Liver (tissue), 9 donors: Measurements from ENCODE around the gene RAPGEF2. TPM values are rescaled to one million over a fixed set of nuclear protein-coding genes. Genes with fewer than 3 reads are reported as not detected.

ENCODE experiments used
- DNase-seq: peaks from one replicate; pipeline ENCODE4 v3.0.0-alpha.2; 2017; ENCODE audit warnings: low spot score
- H3K27ac ChIP-seq, 2 donors: one replicate each; pipeline ENCODE4 v1.7.0; 2013; ENCODE audit warnings: inconsistent platforms in 2 of 2, low read length in 2 of 2, control low read depth in 1 of 2, low read depth in 1 of 2, mild to moderate bottlenecking in 1 of 2
- H3K27me3 ChIP-seq, 4 donors: one replicate each; pipeline versions ENCODE4 v1.6.1 to v1.7.0; 2013; ENCODE audit warnings: low read length in 3 of 4, inconsistent platforms in 1 of 4, mild to moderate bottlenecking in 1 of 4, moderate library complexity in 1 of 4; ENCODE audit not compliant: control insufficient read depth in 4 of 4, insufficient read depth in 4 of 4
- H3K36me3 ChIP-seq, 4 donors: one replicate each; pipeline versions ENCODE4 v1.6.1 to v1.7.0; 2013; ENCODE audit warnings: low read length in 3 of 4, mild to moderate bottlenecking in 3 of 4, low read depth in 1 of 4, moderate library complexity in 1 of 4; ENCODE audit not compliant: control insufficient read depth in 4 of 4, insufficient read depth in 3 of 4
- H3K4me1 ChIP-seq, 4 donors: one replicate each; pipeline versions ENCODE4 v1.6.1 to v1.7.0; 2013; ENCODE audit warnings: low read length in 3 of 4, mild to moderate bottlenecking in 3 of 4, moderate library complexity in 1 of 4; ENCODE audit not compliant: control insufficient read depth in 4 of 4, insufficient read depth in 4 of 4
- H3K4me3 ChIP-seq, 3 donors: one replicate each; pipeline versions ENCODE4 v1.6.1 to v1.7.0; 2013; ENCODE audit warnings: low read length in 3 of 3, control low read depth in 1 of 3, low read depth in 1 of 3, mild to moderate bottlenecking in 1 of 3
- H3K9ac ChIP-seq, 2 donors: one replicate each; pipeline ENCODE4 v1.7.0; 2013; ENCODE audit warnings: low read length in 2 of 2, mild to moderate bottlenecking in 2 of 2, moderate library complexity in 2 of 2, control low read depth in 1 of 2, low read depth in 1 of 2
- H3K9me3 ChIP-seq, 4 donors: one replicate each; pipeline versions ENCODE4 v1.6.1 to v1.7.0; 2013; ENCODE audit warnings: low read length in 3 of 4; ENCODE audit not compliant: control insufficient read depth in 4 of 4
- ATF3 ChIP-seq: IDR thresholded peaks from 2 replicates; pipeline ENCODE4 v1.6.1; 2016; ENCODE audit warnings: antibody characterized with exemption
- CTCF ChIP-seq: fragments of 150-350 bp; IDR thresholded peaks from 2 replicates; pipeline ENCODE4 v1.5.1; 2017; ENCODE audit warnings: improper control_type of control experiment, low read depth, low read length; ENCODE audit not compliant: missing input control
- EGR1 ChIP-seq, 2 donors: IDR thresholded peaks; 2 replicates each; pipeline ENCODE4 v1.6.1; 2016 to 2018; ENCODE audit warnings: antibody characterized with exemption in 2 of 2, low read depth in 2 of 2
- FOXA2 ChIP-seq: IDR thresholded peaks from 2 replicates; pipeline ENCODE4 v1.6.1; 2016; ENCODE audit warnings: antibody characterized with exemption
- GABPA ChIP-seq, 2 donors: IDR thresholded peaks in 1 of 2; conservative IDR thresholded peaks in 1 of 2; 2 replicates each; pipeline ENCODE4 v1.6.1; 2016; ENCODE audit warnings: antibody characterized with exemption in 2 of 2, mild to moderate bottlenecking in 1 of 2, moderate library complexity in 1 of 2
- HNF4A ChIP-seq, 2 donors: conservative IDR thresholded peaks; 2 replicates each; pipeline ENCODE4 v1.6.1; 2016; ENCODE audit warnings: antibody characterized with exemption in 2 of 2, mild to moderate bottlenecking in 2 of 2
- HNF4G ChIP-seq: IDR thresholded peaks from 2 replicates; pipeline ENCODE4 v1.6.1; 2016; ENCODE audit warnings: antibody characterized with exemption
- JUND ChIP-seq, 2 donors: IDR thresholded peaks; 2 replicates each; pipeline ENCODE4 v1.6.1; 2016; ENCODE audit warnings: antibody characterized with exemption in 2 of 2
- MAX ChIP-seq: IDR thresholded peaks from 2 replicates; pipeline ENCODE4 v1.6.1; 2016; ENCODE audit warnings: antibody characterized with exemption
- NR2F2 ChIP-seq: IDR thresholded peaks from 2 replicates; pipeline ENCODE4 v1.6.1; 2016; ENCODE audit warnings: antibody characterized with exemption
- RAD21 ChIP-seq, 2 donors: IDR thresholded peaks; 2 replicates each; pipeline ENCODE4 v1.6.1; 2016; ENCODE audit warnings: antibody characterized with exemption in 2 of 2, mild to moderate bottlenecking in 2 of 2
- REST ChIP-seq: IDR thresholded peaks from 2 replicates; pipeline ENCODE4 v1.6.1; 2016; ENCODE audit warnings: antibody characterized with exemption, mild to moderate bottlenecking
- RXRA ChIP-seq, 2 donors: IDR thresholded peaks; 2 replicates each; pipeline ENCODE4 v1.6.1; 2017 to 2018; ENCODE audit warnings: antibody characterized with exemption in 2 of 2, mild to moderate bottlenecking in 1 of 2
- SP1 ChIP-seq: IDR thresholded peaks from 2 replicates; pipeline ENCODE4 v1.6.1; 2018; ENCODE audit warnings: antibody characterized with exemption, mild to moderate bottlenecking
- TAF1 ChIP-seq: conservative IDR thresholded peaks from 2 replicates; pipeline ENCODE4 v1.6.1; 2016; ENCODE audit warnings: antibody characterized with exemption, mild to moderate bottlenecking
- YY1 ChIP-seq: IDR thresholded peaks from 2 replicates; pipeline ENCODE4 v1.6.1; 2016; ENCODE audit warnings: antibody characterized with exemption, mild to moderate bottlenecking
- ZBTB33 ChIP-seq: IDR thresholded peaks from 2 replicates; pipeline ENCODE4 v1.6.1; 2016; ENCODE audit warnings: antibody characterized with exemption
- WGBS: extraction: QIAGEN DNeasy Blood & Tissue Kit; methylation state at CpG from one replicate; pipeline ENCODE4 v1.1.7; 2013; 5-methylcytosine and 5-hydroxymethylcytosine counted together
- polyA plus RNA-seq, 2 donors: library from polyadenylated mRNA; stranded (reverse) in 1 of 2; unstranded in 1 of 2; fragments of 200-250 nt in 1 of 2; fragments of >200 nt in 1 of 2; fragmentation: Nextera tagmentation in 1 of 2; extraction: Ambion mirVana in 1 of 2; gene quantifications; one replicate each; pipeline versions ENCODE4 v1.2.1 to v1.2.3, GENCODE V29; 2013 to 2015
- total RNA-seq, 2 donors: library from RNA; depleted of rRNA; stranded (reverse); fragments of >200 nt; gene quantifications; one replicate each; pipeline ENCODE4 v1.2.3, GENCODE V29; 2014
- donor health status: healthy.
- donor health status: healthy.
- donor health status: healthy.
- donor health status: healthy.
- donor health status: healthy.

Gene RAPGEF2
- total and polyA plus RNA-seq, 4 donors = 7.3 to 90.4 (median 32.2) TPM

- TF ChIP-seq REST (no peak), RXRA (IDR thresholded peaks at IDR 0.05) (no peak), FOXA2 (no peak)
Measured at GRCh38 chr4:159272273-159273140, 169.6 kb downstream of the RAPGEF2 start (continued).

- H3K4me3 ChIP-seq = no peak overlapping the region
- no peak overlapping the region for H3K9ac ChIP-seq
- no peaks in the 10 kb centered on the region for H3K36me3 ChIP-seq
- H3K4me1 ChIP-seq = peaks cover 4 to 20% (median 11%) of the 10 kb centered on the region in 4 donors
- no peak overlapping the region for H3K27ac ChIP-seq
- H3K9me3 ChIP-seq = no peaks in the 10 kb centered on the region
- DNase-seq = no peak
- no peaks in the 10 kb centered on the region for H3K27me3 ChIP-seq
- TF ChIP-seq EGR1 (IDR thresholded peaks at IDR 0.05; ENCODE audit: low read depth in 2 of 2) (no peak), NR2F2 (peak; percentile 72)
Measured at GRCh38 chr4:159273141-159273438, 170.2 kb downstream of the RAPGEF2 start.

- no peaks in the 10 kb centered on the region for H3K27me3 ChIP-seq
- H3K9me3 ChIP-seq = no peaks in the 10 kb centered on the region
- H3K4me1 ChIP-seq = peaks cover 4 to 21% (median 11%) of the 10 kb centered on the region in 4 donors
- no peak for DNase-seq
- no peak overlapping the region for H3K27ac ChIP-seq
- no peaks in the 10 kb centered on the region for H3K36me3 ChIP-seq
- no peak overlapping the region for H3K9ac ChIP-seq
- 90% methylated on average over 9 of the region's 9 CpGs for WGBS
- no peak for TF ChIP-seq HNF4G
- no peak for TF ChIP-seq ATF3
- TF ChIP-seq REST = no peak
- TF ChIP-seq NR2F2 = no peak
- TF ChIP-seq FOXA2 = no peak
- TF ChIP-seq TAF1 = no peak
- TF ChIP-seq YY1 = no peak
- TF ChIP-seq SP1 = no peak
- no peak for TF ChIP-seq JUND (IDR thresholded peaks at IDR 0.05)
- no peak for TF ChIP-seq RAD21 (IDR thresholded peaks at IDR 0.05)
- TF ChIP-seq HNF4A (conservative IDR thresholded peaks at IDR 0.05) = no peak
- TF ChIP-seq EGR1 (IDR thresholded peaks at IDR 0.05; ENCODE audit: low read depth in 2 of 2) = no peak
- no peak for TF ChIP-seq MAX
- TF ChIP-seq ZBTB33 = no peak
- no peak for TF ChIP-seq GABPA (IDR thresholded peaks at IDR 0.05 in 1 of 2, conservative IDR thresholded peaks at IDR 0.05 in 1 of 2)
- TF ChIP-seq CTCF = no peak
- no peak for TF ChIP-seq RXRA (IDR thresholded peaks at IDR 0.05)
- no peak overlapping the region for H3K4me3 ChIP-seq
Measured at GRCh38 chr4:159273841-159274240, 171.0 kb downstream of the RAPGEF2 start.
